HL-60 (cell line): ENCODE results near the gene CRYBB1.

Experiments
- DNase-seq, 2 experiments: peaks; one replicate each; pipeline ENCODE4 v3.0.0-alpha.2; 2010 to 2020; ENCODE audit warnings: low read depth in 1 of 2, low spot score in 1 of 2
- H3K27ac ChIP-seq: fragments of 250-450 bp; sonication (Bioruptor Pico); replicated peaks from 2 replicates; pipeline ENCODE4 v1.5.1; 2020; ENCODE audit warnings: mild to moderate bottlenecking, moderate library complexity
- H3K27me3 ChIP-seq: fragments of 250-450 bp; sonication (Bioruptor Pico); 2 replicates; pipeline ENCODE4 v1.5.1; 2021; ENCODE audit warnings: mild to moderate bottlenecking, moderate library complexity; ENCODE audit not compliant: insufficient read depth, poor library complexity, severe bottlenecking
- H3K4me3 ChIP-seq: replicated peaks from 2 replicates; pipeline ENCODE4 v1.5.1; 2011; ENCODE audit warnings: mild to moderate bottlenecking, control low read depth, low read length; ENCODE audit not compliant: insufficient read depth
- GABPA ChIP-seq: IDR thresholded peaks from 2 replicates; pipeline ENCODE4 v1.6.1; 2012; ENCODE audit warnings: low read depth
- POLR2AphosphoS5 ChIP-seq: IDR thresholded peaks from 2 replicates; pipeline ENCODE4 v1.6.1; 2012; ENCODE audit warnings: low read depth
- SPI1 ChIP-seq: IDR thresholded peaks from 2 replicates; pipeline ENCODE4 v1.6.1; 2012; ENCODE audit warnings: low read depth, mild to moderate bottlenecking, borderline replicate concordance
- TF ChIP-seq, protein P1 (sequence below): IDR thresholded peaks from one replicate; pipeline ENCODE4 v1.5.1; 2011; ENCODE audit warnings: low read length, control low read depth, inconsistent platforms; ENCODE audit not compliant: insufficient read depth
- TF ChIP-seq, protein P2 (sequence below): IDR thresholded peaks from 2 replicates; pipeline ENCODE4 v1.6.1; 2012; ENCODE audit warnings: low read depth; ENCODE audit not compliant: insufficient replicate concordance

Gene CRYBB1

DNA sequence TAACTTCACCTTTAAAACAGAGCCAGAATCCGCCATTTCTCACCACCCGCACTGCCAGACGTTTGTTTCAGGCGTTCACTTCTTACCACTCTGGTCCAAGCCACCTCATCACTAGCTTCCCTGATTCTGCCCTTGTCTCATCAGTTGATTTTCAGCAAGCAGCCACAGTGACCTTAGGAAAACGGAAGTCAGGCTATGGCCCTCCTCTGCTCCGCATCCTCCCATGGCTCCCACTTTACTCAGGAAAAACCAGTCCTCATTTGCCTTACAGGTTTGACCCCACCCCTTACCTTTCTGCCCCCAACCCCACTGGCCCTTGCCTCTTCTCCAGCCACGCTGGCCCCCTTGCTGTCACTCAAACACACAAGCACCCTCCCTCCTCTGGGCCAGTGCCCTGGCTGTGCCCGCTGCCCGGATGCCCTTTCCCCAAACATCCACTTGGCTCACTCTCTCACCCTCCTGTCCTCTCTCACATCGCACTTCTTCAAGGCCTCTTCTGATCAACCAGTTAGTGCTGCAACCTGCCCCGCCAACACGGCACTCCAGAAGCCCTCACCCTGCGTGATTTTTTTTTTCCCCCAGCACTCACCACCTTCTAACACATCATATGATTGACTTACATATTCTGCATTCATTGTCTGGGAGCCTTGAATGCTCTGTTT lies 46.8 kb downstream of the CRYBB1 start:
- Histone ChIP-seq H3K27ac (no peak overlapping the region), H3K4me3 (no peak overlapping the region), H3K27me3 (no peaks in the 10 kb centered on the region)
- no peak for DNase-seq
- TF ChIP-seq, protein P1, sequence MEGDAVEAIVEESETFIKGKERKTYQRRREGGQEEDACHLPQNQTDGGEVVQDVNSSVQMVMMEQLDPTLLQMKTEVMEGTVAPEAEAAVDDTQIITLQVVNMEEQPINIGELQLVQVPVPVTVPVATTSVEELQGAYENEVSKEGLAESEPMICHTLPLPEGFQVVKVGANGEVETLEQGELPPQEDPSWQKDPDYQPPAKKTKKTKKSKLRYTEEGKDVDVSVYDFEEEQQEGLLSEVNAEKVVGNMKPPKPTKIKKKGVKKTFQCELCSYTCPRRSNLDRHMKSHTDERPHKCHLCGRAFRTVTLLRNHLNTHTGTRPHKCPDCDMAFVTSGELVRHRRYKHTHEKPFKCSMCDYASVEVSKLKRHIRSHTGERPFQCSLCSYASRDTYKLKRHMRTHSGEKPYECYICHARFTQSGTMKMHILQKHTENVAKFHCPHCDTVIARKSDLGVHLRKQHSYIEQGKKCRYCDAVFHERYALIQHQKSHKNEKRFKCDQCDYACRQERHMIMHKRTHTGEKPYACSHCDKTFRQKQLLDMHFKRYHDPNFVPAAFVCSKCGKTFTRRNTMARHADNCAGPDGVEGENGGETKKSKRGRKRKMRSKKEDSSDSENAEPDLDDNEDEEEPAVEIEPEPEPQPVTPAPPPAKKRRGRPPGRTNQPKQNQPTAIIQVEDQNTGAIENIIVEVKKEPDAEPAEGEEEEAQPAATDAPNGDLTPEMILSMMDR = no peak
- TF ChIP-seq POLR2AphosphoS5 (no peak), GABPA (no peak), SPI1 (no peak)
- TF ChIP-seq, protein P2, sequence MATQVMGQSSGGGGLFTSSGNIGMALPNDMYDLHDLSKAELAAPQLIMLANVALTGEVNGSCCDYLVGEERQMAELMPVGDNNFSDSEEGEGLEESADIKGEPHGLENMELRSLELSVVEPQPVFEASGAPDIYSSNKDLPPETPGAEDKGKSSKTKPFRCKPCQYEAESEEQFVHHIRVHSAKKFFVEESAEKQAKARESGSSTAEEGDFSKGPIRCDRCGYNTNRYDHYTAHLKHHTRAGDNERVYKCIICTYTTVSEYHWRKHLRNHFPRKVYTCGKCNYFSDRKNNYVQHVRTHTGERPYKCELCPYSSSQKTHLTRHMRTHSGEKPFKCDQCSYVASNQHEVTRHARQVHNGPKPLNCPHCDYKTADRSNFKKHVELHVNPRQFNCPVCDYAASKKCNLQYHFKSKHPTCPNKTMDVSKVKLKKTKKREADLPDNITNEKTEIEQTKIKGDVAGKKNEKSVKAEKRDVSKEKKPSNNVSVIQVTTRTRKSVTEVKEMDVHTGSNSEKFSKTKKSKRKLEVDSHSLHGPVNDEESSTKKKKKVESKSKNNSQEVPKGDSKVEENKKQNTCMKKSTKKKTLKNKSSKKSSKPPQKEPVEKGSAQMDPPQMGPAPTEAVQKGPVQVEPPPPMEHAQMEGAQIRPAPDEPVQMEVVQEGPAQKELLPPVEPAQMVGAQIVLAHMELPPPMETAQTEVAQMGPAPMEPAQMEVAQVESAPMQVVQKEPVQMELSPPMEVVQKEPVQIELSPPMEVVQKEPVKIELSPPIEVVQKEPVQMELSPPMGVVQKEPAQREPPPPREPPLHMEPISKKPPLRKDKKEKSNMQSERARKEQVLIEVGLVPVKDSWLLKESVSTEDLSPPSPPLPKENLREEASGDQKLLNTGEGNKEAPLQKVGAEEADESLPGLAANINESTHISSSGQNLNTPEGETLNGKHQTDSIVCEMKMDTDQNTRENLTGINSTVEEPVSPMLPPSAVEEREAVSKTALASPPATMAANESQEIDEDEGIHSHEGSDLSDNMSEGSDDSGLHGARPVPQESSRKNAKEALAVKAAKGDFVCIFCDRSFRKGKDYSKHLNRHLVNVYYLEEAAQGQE = no peak

DNA sequence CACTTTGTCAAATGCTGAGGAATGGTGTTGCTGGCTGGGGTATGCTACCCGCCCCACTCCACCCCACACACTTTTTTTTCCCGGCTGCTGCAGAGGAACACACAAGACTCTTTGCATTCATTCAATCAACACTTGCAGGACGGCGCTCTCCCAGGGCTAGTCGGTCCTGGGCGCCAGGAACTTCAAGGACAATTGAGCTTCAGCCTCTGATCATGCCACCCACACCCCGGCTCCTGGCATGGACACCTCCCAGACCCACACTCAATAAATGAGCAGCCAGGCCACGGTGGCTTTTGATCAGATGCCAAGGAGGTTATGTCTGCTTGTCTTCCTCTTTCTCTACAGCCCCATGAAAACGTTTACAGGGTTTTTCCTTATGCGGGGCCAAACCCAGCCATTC lies 47.7 kb downstream of the CRYBB1 start:
- no peak overlapping the region for H3K27ac ChIP-seq
- TF ChIP-seq GABPA (no peak), SPI1 (peak; percentile 80)
- H3K27me3 ChIP-seq = no peaks in the 10 kb centered on the region
- peak in 1 of 2 experiments; percentile 51 for DNase-seq
- H3K4me3 ChIP-seq = no peak overlapping the region

DNA sequence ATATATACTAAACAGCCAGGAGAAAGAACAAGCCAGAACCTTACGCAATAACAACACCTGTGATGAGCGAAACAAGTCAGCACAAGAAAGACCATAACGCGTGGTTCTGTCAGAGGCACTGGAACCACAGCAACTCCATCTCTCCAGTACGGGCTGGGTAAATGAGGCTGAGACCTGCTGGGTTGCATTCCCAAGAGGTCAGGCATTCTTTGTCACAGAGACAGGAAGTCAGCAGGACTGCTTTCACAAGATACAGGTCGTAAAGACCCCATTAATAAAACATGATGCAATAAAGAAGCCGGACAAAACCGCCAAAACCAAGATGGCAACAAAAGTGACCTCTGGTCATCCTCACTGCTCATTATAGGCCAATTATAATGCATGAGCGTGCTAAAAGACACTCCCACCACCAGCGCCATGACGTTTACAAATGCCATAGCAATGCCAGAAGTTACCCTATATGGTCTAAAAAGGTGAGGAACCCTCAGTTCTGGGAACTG lies 49.6 kb downstream of the CRYBB1 start:
- DNase-seq = no peak

DNA sequence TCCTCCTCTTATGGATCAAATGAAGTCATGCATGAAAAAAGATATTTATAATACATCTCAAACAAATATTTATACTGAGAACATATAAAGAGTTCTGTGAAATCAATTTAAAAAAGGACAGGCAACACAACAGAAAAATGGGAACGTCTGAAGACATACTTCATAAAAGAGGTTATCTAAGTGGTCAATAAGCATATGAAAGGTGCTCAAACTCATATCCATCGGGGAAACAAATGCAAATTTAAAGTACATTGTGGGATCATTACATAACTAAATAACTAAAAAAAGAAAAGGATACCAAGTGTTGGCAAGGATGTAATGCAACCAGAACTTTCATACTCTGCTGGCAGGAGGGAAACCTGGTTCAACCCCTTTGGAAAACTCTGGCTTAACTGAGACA lies 50.2 kb downstream of the CRYBB1 start:
- Histone ChIP-seq H3K27ac (no peak overlapping the region), H3K27me3 (no peaks in the 10 kb centered on the region), H3K4me3 (no peak overlapping the region)
- no peak for DNase-seq
- no peak for TF ChIP-seq POLR2AphosphoS5
- TF ChIP-seq, protein P2 = no peak
- TF ChIP-seq GABPA = no peak
- TF ChIP-seq, protein P1 = no peak
- no peak for TF ChIP-seq SPI1

More for the DNA sequence above, 49.6 kb downstream of the CRYBB1 start:
- no peaks in the 10 kb centered on the region for H3K27me3 ChIP-seq
- H3K4me3 ChIP-seq = no peak overlapping the region
- TF ChIP-seq POLR2AphosphoS5 (no peak), SPI1 (no peak), GABPA (no peak)
- TF ChIP-seq, protein P2 = no peak
- TF ChIP-seq, protein P1 = no peak
- no peak overlapping the region for H3K27ac ChIP-seq
